Upper lobe of left lung (tissue), 4 donors: ENCODE data around the gene OR52I2.

Source experiments
- EP300 ChIP-seq, 4 donors: sonication (generic); formaldehyde crosslinking; IDR thresholded peaks; one replicate each; pipeline ENCODE4 v1.5.1; 2017; ENCODE audit warnings: antibody characterized with exemption in 4 of 4, control low read depth in 2 of 4
- POLR2A ChIP-seq, 4 donors: fragments of 450-650 bp; IDR thresholded peaks; one replicate each; pipeline ENCODE4 v1.5.1; 2016 to 2017; ENCODE audit warnings: antibody characterized with exemption in 4 of 4, mild to moderate bottlenecking in 2 of 4
- POLR2AphosphoS5 ChIP-seq, 2 donors: sonication (generic); formaldehyde crosslinking; IDR thresholded peaks; one replicate each; pipeline ENCODE4 v1.5.1; 2017; ENCODE audit warnings: antibody characterized with exemption in 2 of 2
- TF ChIP-seq, protein P1 (sequence below), 6 experiments: fragments of 450-650 bp in 4 of 6; fragments of 200-600 bp in 2 of 6; sonication (generic) in 2 of 6; IDR thresholded peaks; one replicate each; pipeline ENCODE4 v1.5.1; 2016 to 2019; ENCODE audit warnings: antibody characterized with exemption in 6 of 6

DNA sequence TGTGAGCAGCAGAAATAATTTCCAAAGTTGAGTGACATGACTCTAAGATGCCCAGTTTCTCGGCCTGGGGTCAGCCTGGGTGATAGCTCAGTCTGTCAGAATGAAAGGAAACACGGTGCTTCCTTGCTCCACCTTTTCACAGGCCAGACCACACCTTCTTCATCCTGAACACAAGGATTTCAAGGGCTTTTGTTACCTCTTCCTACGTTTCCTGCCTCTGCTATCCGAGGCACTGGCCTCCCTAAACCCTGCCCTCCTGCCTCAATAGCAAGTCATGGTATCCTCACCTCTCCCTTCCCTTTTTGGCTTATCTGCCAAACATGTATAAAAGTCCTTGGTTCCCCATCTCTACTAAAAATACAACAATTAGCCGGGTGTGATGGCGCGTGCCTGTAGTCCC lies 60.5 kb downstream of the OR52I2 start:
- TF ChIP-seq, protein P1, sequence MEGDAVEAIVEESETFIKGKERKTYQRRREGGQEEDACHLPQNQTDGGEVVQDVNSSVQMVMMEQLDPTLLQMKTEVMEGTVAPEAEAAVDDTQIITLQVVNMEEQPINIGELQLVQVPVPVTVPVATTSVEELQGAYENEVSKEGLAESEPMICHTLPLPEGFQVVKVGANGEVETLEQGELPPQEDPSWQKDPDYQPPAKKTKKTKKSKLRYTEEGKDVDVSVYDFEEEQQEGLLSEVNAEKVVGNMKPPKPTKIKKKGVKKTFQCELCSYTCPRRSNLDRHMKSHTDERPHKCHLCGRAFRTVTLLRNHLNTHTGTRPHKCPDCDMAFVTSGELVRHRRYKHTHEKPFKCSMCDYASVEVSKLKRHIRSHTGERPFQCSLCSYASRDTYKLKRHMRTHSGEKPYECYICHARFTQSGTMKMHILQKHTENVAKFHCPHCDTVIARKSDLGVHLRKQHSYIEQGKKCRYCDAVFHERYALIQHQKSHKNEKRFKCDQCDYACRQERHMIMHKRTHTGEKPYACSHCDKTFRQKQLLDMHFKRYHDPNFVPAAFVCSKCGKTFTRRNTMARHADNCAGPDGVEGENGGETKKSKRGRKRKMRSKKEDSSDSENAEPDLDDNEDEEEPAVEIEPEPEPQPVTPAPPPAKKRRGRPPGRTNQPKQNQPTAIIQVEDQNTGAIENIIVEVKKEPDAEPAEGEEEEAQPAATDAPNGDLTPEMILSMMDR (IDR thresholded peaks at IDR 0.05) = no peak
- no peak for TF ChIP-seq EP300 (IDR thresholded peaks at IDR 0.05)
- TF ChIP-seq POLR2A (IDR thresholded peaks at IDR 0.05) = no peak
- TF ChIP-seq POLR2AphosphoS5 (IDR thresholded peaks at IDR 0.05) = no peak
